Parathyroid adenoma (tissue), 2 donors: ENCODE results near the gene TXNL4B.

Source experiments
- H2AFZ ChIP-seq: fragments of 300-600 bp; sonication (generic); one replicate; pipeline ENCODE4 v1.7.0; 2017; ENCODE audit warnings: antibody characterized with exemption, mild to moderate bottlenecking
- H3K27ac ChIP-seq: fragments of 300-600 bp; sonication (generic); one replicate; pipeline ENCODE4 v1.7.0; 2017
- H3K27me3 ChIP-seq: fragments of 300-600 bp; sonication (generic); one replicate; pipeline ENCODE4 v1.7.0; 2017; ENCODE audit warnings: low read length; ENCODE audit not compliant: control insufficient read depth, insufficient read depth
- H3K36me3 ChIP-seq: fragments of 300-600 bp; sonication (generic); one replicate; pipeline ENCODE4 v1.7.0; 2017; ENCODE audit warnings: low read length; ENCODE audit not compliant: control insufficient read depth, insufficient read depth
- H3K4me1 ChIP-seq: fragments of 300-600 bp; sonication (generic); one replicate; pipeline ENCODE4 v1.7.0; 2017; ENCODE audit warnings: control low read depth
- H3K4me2 ChIP-seq: fragments of 300-600 bp; sonication (generic); one replicate; pipeline ENCODE4 v1.7.0; 2017; ENCODE audit warnings: low read length
- H3K4me3 ChIP-seq: fragments of 300-600 bp; sonication (generic); one replicate; pipeline ENCODE4 v1.7.0; 2017; ENCODE audit warnings: low read depth, low read length
- H3K79me2 ChIP-seq: fragments of 300-600 bp; sonication (generic); one replicate; pipeline ENCODE4 v1.7.0; 2017; ENCODE audit warnings: control low read depth
- H3K9ac ChIP-seq: fragments of 300-600 bp; sonication (generic); one replicate; pipeline ENCODE4 v1.7.0; 2017; ENCODE audit warnings: mild to moderate bottlenecking
- H3K9me3 ChIP-seq: fragments of 300-600 bp; sonication (generic); one replicate; pipeline ENCODE4 v1.7.0; 2017; ENCODE audit warnings: low read length; ENCODE audit not compliant: control insufficient read depth
- CTCF ChIP-seq: fragments of 300-600 bp; sonication (generic); IDR thresholded peaks from one replicate; pipeline ENCODE4 v1.7.0; 2017; ENCODE audit warnings: antibody characterized with exemption, mild to moderate bottlenecking
- donor health status: primary hyperparathyroidism.

TXNL4B gene

DNA sequence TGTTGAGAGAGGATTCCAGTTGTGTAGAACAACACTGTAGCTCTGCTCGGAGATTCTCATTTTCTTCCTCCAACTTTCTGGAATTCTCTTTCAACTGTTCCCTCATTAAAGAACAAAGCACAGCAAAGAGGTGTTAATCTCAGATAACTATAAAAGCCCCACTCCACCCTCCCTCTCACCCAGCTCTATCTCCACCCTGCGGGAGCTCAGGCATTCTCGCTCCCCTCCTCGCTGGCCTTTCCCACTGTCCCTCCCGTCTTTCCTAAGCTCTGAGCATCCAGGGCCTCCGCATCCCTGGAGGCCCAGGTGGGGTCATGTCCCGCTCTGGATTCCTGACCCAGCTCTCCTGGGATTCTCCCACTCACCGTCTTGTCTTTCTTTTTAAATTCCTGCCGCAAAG lies 35.3 kb upstream of the TXNL4B start:
- H3K4me1 ChIP-seq = no peaks in the 10 kb centered on the region
- no peak overlapping the region for H3K27ac ChIP-seq
- no peak overlapping the region for H3K9ac ChIP-seq
- H3K79me2 ChIP-seq = no peaks in the 10 kb centered on the region
- no peaks in the 10 kb centered on the region for H3K36me3 ChIP-seq
- H3K4me2 ChIP-seq = no peak overlapping the region
- H3K4me3 ChIP-seq = no peak overlapping the region
- no peaks in the 10 kb centered on the region for H3K9me3 ChIP-seq
- no peaks in the 10 kb centered on the region for H3K27me3 ChIP-seq
- no peak overlapping the region for H2AFZ ChIP-seq
- TF ChIP-seq CTCF = no peak

DNA sequence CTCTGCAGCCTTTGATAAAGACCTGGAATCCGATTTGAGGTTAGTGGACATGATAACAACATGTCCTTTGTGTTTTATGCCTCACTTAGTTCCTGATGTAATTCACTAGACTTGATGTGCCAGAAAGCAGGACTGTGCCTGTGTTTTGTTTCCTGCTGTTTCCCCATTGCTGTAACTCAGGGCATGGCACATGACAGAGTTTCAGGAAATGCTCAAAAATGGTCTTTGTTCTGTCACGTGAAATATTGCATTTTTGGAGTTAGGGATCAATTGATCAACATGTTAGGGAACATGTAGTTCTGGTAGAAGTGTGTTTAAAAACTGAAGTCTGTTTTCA lies 33.0 kb upstream of the TXNL4B start:
- Histone ChIP-seq H3K79me2 (no peaks in the 10 kb centered on the region), H3K4me1 (no peaks in the 10 kb centered on the region), H3K9me3 (no peaks in the 10 kb centered on the region), H3K27me3 (no peaks in the 10 kb centered on the region), H3K4me3 (no peak overlapping the region), H3K27ac (no peak overlapping the region), H3K9ac (no peak overlapping the region), H3K4me2 (no peak overlapping the region), H2AFZ (no peak overlapping the region), H3K36me3 (no peaks in the 10 kb centered on the region)
- TF ChIP-seq CTCF = no peak

DNA sequence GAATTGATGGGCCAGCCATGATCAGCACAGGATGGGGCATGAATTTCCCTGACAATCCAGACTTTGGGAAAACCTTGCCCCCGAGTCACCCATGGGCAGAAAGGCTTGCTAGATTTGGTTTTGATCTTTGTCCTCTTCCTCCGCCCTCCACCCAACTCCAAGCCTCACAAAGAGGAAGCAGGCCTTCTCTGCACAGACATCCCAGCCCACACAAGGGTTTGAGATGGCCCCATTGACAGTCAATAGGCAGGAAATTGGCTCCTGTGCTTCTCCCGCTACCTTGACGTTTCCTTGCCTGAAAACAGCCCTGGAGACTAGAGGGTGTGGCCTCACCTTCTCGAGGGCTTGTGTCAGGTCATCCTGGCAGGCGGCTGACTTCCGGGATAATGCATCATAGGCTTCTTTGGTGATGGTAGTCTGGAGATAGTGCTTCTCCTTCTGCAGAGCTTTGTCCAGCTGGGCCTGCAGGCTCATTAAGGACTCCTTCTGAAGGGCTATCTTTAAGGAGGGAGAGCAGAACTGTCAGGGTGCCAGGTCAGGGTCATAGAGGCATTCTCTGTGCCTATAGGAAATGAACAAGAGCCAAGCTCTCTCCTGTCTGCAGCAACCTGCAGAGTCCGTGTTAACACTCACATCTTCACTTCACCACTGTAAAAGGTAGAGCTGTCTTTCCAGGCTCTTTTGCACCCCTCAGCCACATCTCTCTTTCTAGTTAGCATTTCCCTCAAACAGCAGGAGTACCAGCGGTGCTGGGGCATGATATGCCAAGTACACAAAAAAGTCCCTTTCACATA lies 32.4 kb upstream of the TXNL4B start:
- H3K4me1 ChIP-seq = no peaks in the 10 kb centered on the region
- H3K9me3 ChIP-seq = no peaks in the 10 kb centered on the region
- H3K4me2 ChIP-seq = no peak overlapping the region
- H3K27ac ChIP-seq = no peak overlapping the region
- H3K36me3 ChIP-seq = no peaks in the 10 kb centered on the region
- H3K9ac ChIP-seq = no peak overlapping the region
- no peaks in the 10 kb centered on the region for H3K27me3 ChIP-seq
- H3K4me3 ChIP-seq = no peak overlapping the region
- H2AFZ ChIP-seq = no peak overlapping the region
- H3K79me2 ChIP-seq = no peaks in the 10 kb centered on the region
- no peak for TF ChIP-seq CTCF

DNA sequence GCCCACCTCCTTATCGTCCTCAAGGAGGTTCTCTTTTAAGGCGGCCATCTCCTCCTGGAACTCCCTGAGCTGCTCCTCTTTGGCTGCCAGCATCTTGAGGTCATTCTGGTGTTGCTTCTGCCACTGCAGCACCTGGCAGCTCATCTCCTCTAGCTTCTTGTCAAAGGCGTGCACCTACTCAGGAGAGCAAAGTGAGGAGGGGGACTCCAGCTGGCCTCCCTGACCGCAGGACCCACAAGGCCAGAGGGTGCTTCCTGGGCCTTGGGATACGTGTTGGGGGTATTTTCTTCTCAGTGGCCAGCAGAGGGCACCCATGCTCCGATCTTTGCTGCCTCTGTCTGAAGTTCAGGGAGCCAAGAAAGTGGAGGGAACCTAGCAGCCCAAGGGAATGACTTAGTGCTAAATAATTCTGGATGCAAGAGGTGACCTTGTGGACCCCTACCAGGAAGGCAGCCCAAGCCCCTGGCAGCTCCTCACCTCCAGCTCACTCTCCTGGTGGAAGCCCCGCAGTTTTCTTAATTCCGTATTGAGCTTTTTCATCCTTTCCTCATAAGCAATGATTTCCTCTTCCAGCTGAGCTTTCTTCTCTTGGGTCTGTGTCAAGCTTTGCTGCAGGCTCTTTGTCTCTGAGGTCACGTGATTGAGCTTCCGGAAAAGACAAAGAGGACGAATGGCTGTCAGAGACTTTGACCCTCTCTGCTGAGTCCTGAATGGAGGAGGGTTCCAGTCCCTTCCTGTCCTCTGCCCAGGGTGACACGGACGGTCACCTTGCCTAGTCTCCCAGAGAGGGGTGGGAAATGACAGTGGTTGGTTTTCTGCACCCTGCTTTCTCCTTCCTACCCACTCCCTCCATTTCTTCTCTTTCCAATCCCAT lies 31.6 kb upstream of the TXNL4B start:
- H3K4me1 ChIP-seq = no peaks in the 10 kb centered on the region
- no peaks in the 10 kb centered on the region for H3K79me2 ChIP-seq
- TF ChIP-seq CTCF = peak; percentile 75
- H3K27ac ChIP-seq = no peak overlapping the region
- peak overlapping the region; percentile 30 for H2AFZ ChIP-seq
- no peaks in the 10 kb centered on the region for H3K27me3 ChIP-seq
- no peak overlapping the region for H3K4me2 ChIP-seq
- H3K9me3 ChIP-seq = no peaks in the 10 kb centered on the region
- H3K36me3 ChIP-seq = no peaks in the 10 kb centered on the region
- H3K4me3 ChIP-seq = no peak overlapping the region
- no peak overlapping the region for H3K9ac ChIP-seq
